ENCODE measurements around the gene FARSA. TPM values are rescaled to one million over a fixed set of nuclear protein-coding genes. Genes with fewer than 3 reads are reported as not detected.

FARSA gene
- total and polyA plus RNA-seq, 2 of the 13 experiments (the other 11 are each of a cell fraction or from before 2014, with no cell fraction given), result 25.9 to 72.0 TPM

DNA sequence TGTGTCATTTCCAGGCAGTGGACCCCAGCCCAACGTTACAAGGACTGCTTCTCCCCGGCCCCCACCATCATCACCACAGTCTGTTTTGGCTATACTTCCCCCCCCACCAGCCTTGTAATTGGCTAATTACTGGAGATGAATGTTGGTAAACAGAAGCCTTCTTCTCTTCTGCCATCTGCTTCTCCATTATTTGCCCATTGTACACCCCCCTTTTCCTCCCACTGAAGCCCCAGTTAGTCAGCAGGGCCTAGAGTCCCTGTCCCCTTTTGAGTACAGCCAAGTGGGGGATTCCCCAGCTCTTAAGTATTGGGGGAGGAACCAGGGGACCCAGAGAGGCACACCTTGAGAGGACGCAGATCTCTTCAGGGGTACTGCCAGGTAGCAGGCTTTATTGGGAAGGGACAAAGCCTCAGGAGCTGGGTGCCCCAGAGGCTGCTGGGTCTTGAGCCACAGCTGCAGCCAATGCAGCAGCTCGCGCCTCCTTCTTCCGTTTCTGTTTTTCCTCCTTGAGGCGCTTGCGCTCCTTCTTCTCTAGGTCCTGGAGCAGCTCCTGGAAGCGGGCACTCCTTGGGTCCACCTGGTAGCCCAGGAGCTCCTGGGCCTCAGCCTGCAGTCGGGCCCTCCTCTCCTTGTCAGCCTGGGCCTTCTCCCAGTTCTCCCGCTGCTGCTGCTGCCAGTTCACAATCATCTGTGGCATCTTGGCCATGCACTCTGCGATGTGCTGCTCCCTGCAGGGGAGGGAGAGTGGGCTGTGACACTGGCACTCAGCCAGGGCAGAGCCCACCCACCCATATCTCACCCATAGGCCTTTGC, 20.5 kb upstream of the FARSA start (continued):
- TF ChIP-seq ZBTB40 (IDR thresholded peaks at IDR 0.05) (no peak), ZBTB40 (CRISPR knock-in tag; IDR thresholded peaks at IDR 0.05) (no peak), ZNF687 (CRISPR knock-in tag; IDR thresholded peaks at IDR 0.05) (peak; percentile 19; the same call in 1 of the 2 replicates), POLR2G (IDR thresholded peaks at IDR 0.05; ENCODE audit: low read depth, low read length) (peak; percentile 33), POLR2AphosphoS5 (IDR thresholded peaks at IDR 0.05; ENCODE audit: low read depth, low read length) (0 out of 2 replicates have a peak, but pooled peaks have one; percentile 6), RBFOX2 (IDR thresholded peaks at IDR 0.05; ENCODE audit: low read depth, low read length) (peak; percentile 24; the same call in 1 of the 2 replicates)

Data from HepG2 (cell line).